HG03060 (cell line): ENCODE results near the gene SP100.
"Not testable (repeated sequence)": the region's sequence is repeated elsewhere in the genome, so short reads cannot be mapped to it uniquely, and the experiment has no call there.

Source experiments
- ATAC-seq: cut with Tn5 transposase; IDR thresholded peaks from one replicate; pipeline ENCODE4 v1.9.1; 2021; ENCODE audit warnings: low read depth, moderate number of reproducible peaks; ENCODE audit not compliant: unreplicated experiment

SP100 gene

GRCh38 chr2:230455005-230455684 is 39.1 kb downstream of the SP100 start:
- no peak for ATAC-seq

GRCh38 chr2:230457073-230457768 is 41.2 kb downstream of the SP100 start:
- ATAC-seq = no peak

DNA sequence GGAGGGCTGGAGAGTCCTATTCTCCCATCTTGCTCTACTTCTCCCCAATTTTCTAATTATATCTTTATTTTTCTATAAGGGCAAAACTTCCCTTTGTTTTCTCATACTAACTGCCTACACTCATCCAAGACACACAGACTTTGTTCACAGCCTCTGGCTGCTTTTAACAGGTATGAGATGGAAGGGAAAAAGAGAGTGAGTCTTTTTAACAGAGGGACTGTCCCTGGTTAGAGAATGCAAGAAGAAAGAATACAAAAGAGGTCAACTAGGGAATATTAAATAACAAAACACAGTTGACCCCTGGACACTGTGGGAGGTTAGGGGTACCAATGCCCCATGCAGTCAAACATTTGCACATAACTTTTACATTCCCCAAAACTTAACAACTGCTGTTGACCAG is 41.8 kb downstream of the SP100 start:
- ATAC-seq = no peak

DNA sequence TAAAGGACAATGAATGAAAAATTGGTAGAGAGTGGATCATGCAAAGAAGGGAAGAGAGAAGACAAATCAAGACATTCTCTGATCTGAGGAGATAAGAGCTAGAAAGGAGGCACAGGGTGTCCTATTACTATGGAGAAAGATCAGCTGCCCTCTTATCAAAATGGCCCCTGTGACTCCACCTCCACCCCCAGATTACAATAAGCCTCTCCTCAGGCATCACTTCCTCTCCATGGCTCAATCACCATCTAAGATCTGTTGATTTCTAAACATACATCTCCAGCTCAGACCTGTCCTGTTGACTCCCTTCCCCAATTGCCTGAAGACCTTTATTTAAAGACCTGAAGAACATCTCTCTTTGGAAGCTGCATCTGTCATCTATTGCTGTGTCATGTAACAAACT is 43.2 kb downstream of the SP100 start:
- no peak for ATAC-seq

- no peak for ATAC-seq
Observed at GRCh38 chr2:230471074-230471473, 55.1 kb downstream of the SP100 start.

- no peak for ATAC-seq
Observed at GRCh38 chr2:230472621-230473018, 56.6 kb downstream of the SP100 start.

DNA sequence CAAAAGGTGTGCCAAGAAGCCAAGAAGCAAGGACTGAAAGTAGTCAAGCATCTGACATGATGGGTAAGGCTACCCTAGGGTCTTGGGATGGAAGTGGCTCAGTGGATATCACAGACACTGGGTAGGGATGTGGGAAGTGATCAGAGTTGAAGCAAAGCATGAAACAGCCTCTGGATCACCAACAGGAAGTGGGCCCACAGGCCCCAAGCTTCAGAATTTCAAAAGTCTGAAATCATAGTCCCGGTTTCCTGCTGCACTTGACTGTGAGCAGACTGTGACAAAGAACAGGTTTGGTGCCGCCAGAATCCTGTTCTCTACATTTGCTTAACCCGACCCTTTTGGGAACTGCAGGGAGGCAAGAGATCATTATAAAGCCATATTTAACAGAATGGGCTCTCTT is 57.4 kb downstream of the SP100 start:
- ATAC-seq = no peak

DNA sequence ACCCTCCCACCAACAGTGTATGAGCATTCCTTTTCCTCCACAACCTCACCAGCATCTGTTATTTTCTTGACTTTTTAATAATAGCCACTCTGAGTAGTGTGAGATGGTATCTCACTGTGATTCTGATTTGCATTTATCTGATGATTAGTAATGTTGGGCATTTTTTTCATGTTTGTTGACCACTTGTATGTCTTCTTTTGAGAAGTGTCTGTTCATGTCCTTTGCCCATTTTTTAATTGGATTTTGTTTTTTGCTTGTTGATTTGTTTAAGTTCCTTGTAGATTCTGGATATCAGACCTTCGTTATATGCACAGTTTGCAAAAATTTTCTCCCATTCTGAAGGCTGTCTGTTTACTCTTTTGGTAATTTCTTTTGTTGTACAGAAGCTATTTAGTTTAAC is 59.1 kb downstream of the SP100 start:
- no peak for ATAC-seq

DNA sequence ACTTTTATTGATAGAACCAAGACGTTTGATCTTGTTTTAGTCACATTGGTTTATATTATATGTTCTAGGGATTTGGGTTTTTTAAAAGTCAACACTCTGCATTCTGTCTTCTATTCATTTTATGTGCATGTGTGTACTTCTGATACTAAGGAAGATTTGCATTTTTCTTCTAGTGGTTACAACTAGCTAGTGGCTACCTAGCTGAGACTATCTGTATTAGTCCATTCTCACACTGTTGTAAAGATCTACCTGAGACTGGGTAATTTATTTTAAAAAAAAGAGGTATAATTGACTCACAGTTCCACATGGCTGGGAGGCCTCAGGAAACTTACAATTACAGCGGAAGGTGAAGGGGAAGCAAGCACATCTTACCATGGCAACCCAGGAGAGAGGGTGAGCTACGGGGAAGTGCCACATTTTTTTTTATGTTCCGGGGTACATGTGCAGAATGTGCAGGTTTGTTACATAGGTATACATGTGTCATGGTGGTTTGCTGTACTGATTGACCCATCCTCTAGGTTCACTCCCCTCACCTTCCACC is 69.9 kb downstream of the SP100 start:
- no peak for ATAC-seq

- ATAC-seq = not testable (repeated sequence)
Observed at GRCh38 chr2:230491219-230491618, 75.2 kb downstream of the SP100 start.

DNA sequence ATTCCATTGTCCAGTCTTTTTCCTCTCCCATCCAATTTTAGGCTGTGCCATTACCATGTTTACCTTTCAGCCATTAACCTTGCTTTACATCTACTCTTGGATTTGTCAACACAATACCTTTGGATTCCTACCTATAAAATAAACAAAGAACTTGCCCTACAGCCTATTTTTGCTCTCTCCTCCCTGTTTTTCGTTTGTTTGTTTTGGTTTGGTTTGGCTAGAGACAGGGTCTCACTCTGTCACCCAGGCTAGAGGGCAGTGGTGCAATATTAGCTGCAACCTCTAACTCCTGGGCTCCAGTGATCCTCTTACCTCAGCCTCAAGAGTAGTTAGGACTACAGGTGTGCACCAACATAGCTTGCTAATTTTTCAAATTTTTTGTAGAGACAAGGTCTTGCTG is 76.1 kb downstream of the SP100 start:
- no peak for ATAC-seq

DNA sequence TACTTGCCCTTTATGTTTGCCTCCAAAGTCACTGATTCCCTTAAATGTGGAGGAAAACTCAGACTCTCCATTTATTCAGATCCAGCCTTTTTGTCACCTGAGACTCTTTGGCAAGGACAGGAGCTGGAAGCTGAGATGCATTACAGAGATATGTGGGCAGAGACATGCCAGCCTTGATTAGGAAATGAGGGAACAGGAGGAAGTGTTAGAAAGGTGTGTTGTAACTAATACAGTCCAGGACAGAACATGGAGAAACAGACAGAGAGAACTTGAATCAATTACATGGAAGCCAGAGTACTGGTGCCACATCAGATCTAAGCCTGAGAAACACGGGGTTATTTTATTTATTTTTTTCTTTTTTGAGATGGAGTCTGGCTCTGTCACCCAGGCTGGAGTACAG is 79.0 kb downstream of the SP100 start:
- no peak for ATAC-seq

DNA sequence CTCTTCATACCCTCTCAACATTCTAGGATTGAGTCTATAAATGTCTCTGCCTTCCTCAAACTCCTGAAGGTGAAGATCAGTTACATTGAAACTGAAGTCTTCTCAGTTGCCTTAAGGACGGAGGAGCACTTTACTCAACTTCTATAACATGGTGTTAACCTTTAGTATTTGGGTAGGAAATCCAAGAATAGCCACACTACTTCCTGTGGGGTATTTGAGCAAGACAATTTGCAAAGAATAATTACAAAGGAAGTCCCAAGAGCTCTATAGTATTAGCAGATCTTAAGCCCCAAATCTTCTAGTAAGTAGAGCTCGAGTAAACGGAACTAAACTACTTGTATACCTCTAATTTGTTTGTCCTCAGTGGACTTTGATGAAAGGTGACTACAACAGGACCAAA is 80.9 kb downstream of the SP100 start:
- no peak for ATAC-seq

GRCh38 chr2:230498506-230499107 is 82.6 kb downstream of the SP100 start:
- no peak for ATAC-seq

- ATAC-seq = no peak
Observed at GRCh38 chr2:230502593-230502992, 86.6 kb downstream of the SP100 start.

DNA sequence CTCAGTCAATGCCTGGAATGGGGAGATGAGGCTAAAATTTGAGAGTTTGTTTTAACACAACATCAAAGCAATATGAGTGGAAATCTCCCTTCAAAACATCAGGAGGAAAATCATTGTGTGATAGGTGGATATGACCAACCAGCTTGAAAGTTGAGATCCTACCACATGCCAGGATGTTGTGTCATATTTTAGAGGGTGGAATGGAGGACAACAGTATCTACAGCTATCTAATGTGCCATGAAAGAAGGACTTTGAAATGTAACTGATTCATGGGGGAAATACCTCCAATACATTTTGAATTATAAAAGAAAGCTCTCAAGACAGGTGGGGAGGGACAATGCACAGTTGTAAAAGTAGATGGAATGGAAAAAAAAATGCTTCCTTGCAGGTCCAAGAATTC is 87.8 kb downstream of the SP100 start:
- no peak for ATAC-seq

- no peak for ATAC-seq
Observed at GRCh38 chr2:230505162-230505561, 89.2 kb downstream of the SP100 start.

- ATAC-seq = no peak
Observed at GRCh38 chr2:230512955-230513748, 97.2 kb downstream of the SP100 start.

GRCh38 chr2:230520061-230520874 is 104.3 kb downstream of the SP100 start:
- no peak for ATAC-seq

GRCh38 chr2:230520875-230521155 is 104.8 kb downstream of the SP100 start:
- no peak for ATAC-seq
